ENCODE measurements around the gene TSR3. TPM values are rescaled to one million over a fixed set of nuclear protein-coding genes. Genes with fewer than 3 reads are reported as not detected.

The TSR3 gene
- total RNA-seq, 2 donors from 2014 or later = 39.6 to 74.4 TPM

GRCh38 chr16:1334739-1335138, 16.9 kb downstream of the TSR3 start:
- H3K36me3 ChIP-seq = no peaks in the 10 kb centered on the region
- H3K4me3 ChIP-seq = peak overlapping the region; percentile 33
- peaks cover 49% of the 10 kb centered on the region for H3K27me3 ChIP-seq
- no peak overlapping the region for H3K27ac ChIP-seq
- intact Hi-C loops (cut with DNase I) = no loop called here
- no peak overlapping the region for H3K9ac ChIP-seq (ENCODE audit: low read depth in 2 of 2, low read length in 2 of 2)
- DNase-seq = no peak
- TF ChIP-seq CTCF (IDR thresholded peaks at IDR 0.05) = no peak
- peaks cover 19% of the 10 kb centered on the region for H3K4me1 ChIP-seq
- no peaks in the 10 kb centered on the region for H3K9me3 ChIP-seq

GRCh38 chr16:1333854-1334700, 17.6 kb downstream of the TSR3 start:
- H3K4me3 ChIP-seq = peak overlapping the region; percentile 33
- H3K9ac ChIP-seq (ENCODE audit: low read depth in 2 of 2, low read length in 2 of 2) = peak overlapping the region in 1 of 2 donors; percentile 60
- peaks cover 19% of the 10 kb centered on the region for H3K4me1 ChIP-seq
- H3K9me3 ChIP-seq = no peaks in the 10 kb centered on the region
- no peak for TF ChIP-seq CTCF (IDR thresholded peaks at IDR 0.05)
- intact Hi-C loops (cut with DNase I) = no loop called here
- peaks cover 49% of the 10 kb centered on the region for H3K27me3 ChIP-seq
- no peaks in the 10 kb centered on the region for H3K36me3 ChIP-seq
- H3K27ac ChIP-seq = no peak overlapping the region
- DNase-seq = no peak

GRCh38 chr16:1333149-1333812, 18.4 kb downstream of the TSR3 start, which contains the start of gene BAIAP3:
BAIAP3 (plus strand) TSS chr16:1333645; CDS start chr16:1338550, 4,905 bp downstream.
- Histone ChIP-seq H3K27me3 (peaks cover 49% of the 10 kb centered on the region), H3K9ac (ENCODE audit: low read depth in 2 of 2, low read length in 2 of 2) (peak within 1 kb of the TSS in 1 of 2 donors; percentile 60), H3K4me3 (peak within 1 kb of the TSS; percentile 33), H3K27ac (no peak within 1 kb of the TSS), H3K9me3 (no peaks in the 10 kb centered on the region), H3K36me3 (no peaks in the 10 kb centered on the region), H3K4me1 (peaks cover 19% of the 10 kb centered on the region)
- intact Hi-C loops (cut with DNase I) = no loop called here
- TF ChIP-seq CTCF (IDR thresholded peaks at IDR 0.05) = no peak
- peak; percentile 64 for DNase-seq

GRCh38 chr16:1332618-1333148, 19.0 kb downstream of the TSR3 start:
- Histone ChIP-seq H3K27ac (no peak overlapping the region), H3K4me1 (peaks cover 19% of the 10 kb centered on the region), H3K9me3 (no peaks in the 10 kb centered on the region), H3K9ac (ENCODE audit: low read depth in 2 of 2, low read length in 2 of 2) (peak overlapping the region in 1 of 2 donors; percentile 8), H3K27me3 (peaks cover 49% of the 10 kb centered on the region), H3K36me3 (no peaks in the 10 kb centered on the region), H3K4me3 (peak overlapping the region; percentile 33)
- DNase-seq = no peak
- no peak for TF ChIP-seq CTCF (IDR thresholded peaks at IDR 0.05)
- intact Hi-C loops (cut with DNase I) = no loop called here

- intact Hi-C loops (cut with DNase I) = no loop called here
- TF ChIP-seq CTCF (IDR thresholded peaks at IDR 0.05) = no peak
- Histone ChIP-seq H3K9me3 (no peaks in the 10 kb centered on the region), H3K27ac (no peak overlapping the region), H3K4me1 (peaks cover 19% of the 10 kb centered on the region), H3K9ac (ENCODE audit: low read depth in 2 of 2, low read length in 2 of 2) (peak overlapping the region; percentile 46), H3K36me3 (no peaks in the 10 kb centered on the region), H3K4me3 (peak overlapping the region; percentile 17), H3K27me3 (peaks cover 49% of the 10 kb centered on the region)
- DNase-seq = peak; percentile 60
These were observed 19.7 kb downstream of the TSR3 start for GRCh38 chr16:1331712-1332617.
